B cell (primary cell): ENCODE measurements around the gene HS2ST1. TPM values are rescaled to one million over a fixed set of nuclear protein-coding genes. Genes with fewer than 3 reads are reported as not detected.

Experiments used
- ATAC-seq: fragments of 200-7000 bp; cut with Tn5 transposase; one replicate; pipeline ENCODE4 v1.10.0; 2021; ENCODE audit warnings: low read depth, mild to moderate bottlenecking, moderate number of reproducible peaks, moderate library complexity
- CTCF ChIA-PET: fragments of 350-600 bp; sonication (Branson Sonifier 250); formaldehyde crosslinking; loops from one replicate; lab custom pipeline; 2021; ENCODE audit warnings: antibody characterized with exemption, inconsistent platforms; lab: Charles Lee
- POLR2A ChIA-PET: fragments of 350-600 bp; sonication (Branson Sonifier 250); formaldehyde crosslinking; loops from one replicate; lab custom pipeline; 2021; ENCODE audit warnings: antibody characterized with exemption; lab: Charles Lee
- DNase-seq: peaks from one replicate; pipeline ENCODE4 v3.0.0; 2013
- H2AFZ ChIP-seq: 2 replicates; pipeline ENCODE4 v1.6.1; 2012; ENCODE audit warnings: mild to moderate bottlenecking, low read depth, low read length; ENCODE audit not compliant: insufficient read depth, poor library complexity, severe bottlenecking
- H3K27ac ChIP-seq, 2 donors: 1 replicate in 1 of 2; 2 replicates in 1 of 2; pipeline ENCODE4 v1.5.1; 2012 to 2013; ENCODE audit warnings: low read length in 2 of 2, mild to moderate bottlenecking in 2 of 2, moderate library complexity in 1 of 2
- H3K27me3 ChIP-seq, 4 experiments: fragments of 200-600 bp in 1 of 4; sonication (generic) in 1 of 4; replicated peaks in 1 of 4; 1 replicate in 2 of 4; 2 replicates in 2 of 4; pipeline versions ENCODE4 v1.6.1 to v1.7.0; 2013 to 2016; ENCODE audit warnings: low read length in 3 of 4, mild to moderate bottlenecking in 2 of 4, mixed read lengths in 1 of 4, moderate library complexity in 1 of 4; ENCODE audit not compliant: insufficient read depth in 4 of 4, control insufficient read depth in 3 of 4; ENCODE audit errors: control extremely low read depth in 1 of 4
- H3K36me3 ChIP-seq, 2 experiments: replicated peaks in 1 of 2; 1 replicate in 1 of 2; 2 replicates in 1 of 2; pipeline versions ENCODE4 v1.6.1 to v1.7.1; 2013; ENCODE audit warnings: low read length in 1 of 2; ENCODE audit not compliant: insufficient read depth in 2 of 2, control insufficient read depth in 1 of 2; ENCODE audit errors: control extremely low read depth in 1 of 2, extremely low read depth in 1 of 2
- H3K4me1 ChIP-seq, 2 donors: fragments of 200-600 bp in 1 of 2; sonication (generic) in 1 of 2; 1 replicate in 1 of 2; 2 replicates in 1 of 2; pipeline versions ENCODE4 v1.5.1 to v1.6.1; 2013 to 2017; ENCODE audit warnings: low read length in 2 of 2; ENCODE audit not compliant: control insufficient read depth in 2 of 2, insufficient read depth in 2 of 2
- H3K4me2 ChIP-seq: replicated peaks from 2 replicates; pipeline ENCODE3; 2012; ENCODE audit warnings: mild to moderate bottlenecking, low read depth, low read length; ENCODE audit not compliant: poor library complexity, severe bottlenecking
- H3K4me3 ChIP-seq, 5 experiments: fragments of 200-600 bp in 1 of 5; sonication (generic) in 1 of 5; 1 replicate in 3 of 5; 2 replicates in 2 of 5; pipeline versions ENCODE4 v1.5.1 to v1.7.0; 2011 to 2016; ENCODE audit warnings: low read length in 4 of 5, mild to moderate bottlenecking in 4 of 5, low read depth in 2 of 5, control low read depth in 1 of 5, moderate library complexity in 1 of 5; ENCODE audit not compliant: insufficient read depth in 1 of 5; ENCODE audit errors: control extremely low read depth in 1 of 5, extremely low read depth in 1 of 5
- H3K79me2 ChIP-seq: fragments of 200-600 bp; sonication (generic); one replicate; pipeline ENCODE4 v1.6.0; 2016; ENCODE audit warnings: low read length; ENCODE audit not compliant: control insufficient read depth, insufficient read depth
- H3K9ac ChIP-seq: fragments of 200-600 bp; sonication (generic); 2 replicates; pipeline ENCODE4 v1.6.1; 2017; ENCODE audit warnings: mild to moderate bottlenecking, low read length, moderate library complexity
- H3K9me3 ChIP-seq, 3 donors: one replicate each; pipeline versions ENCODE4 v1.6.1 to v1.7.1; 2013; ENCODE audit warnings: low read length in 2 of 3; ENCODE audit not compliant: control insufficient read depth in 2 of 3, insufficient read depth in 1 of 3; ENCODE audit errors: control extremely low read depth in 1 of 3
- H4K20me1 ChIP-seq: 2 replicates; pipeline ENCODE4 v1.6.0; 2012; ENCODE audit warnings: mild to moderate bottlenecking, low read length; ENCODE audit not compliant: insufficient read depth, control insufficient read depth, poor library complexity, severe bottlenecking
- H3K27ac Mint-ChIP-seq: one replicate; pipeline ENCODE4 v1.8.0; 2021; ENCODE audit warnings: mixed read lengths
- H3K27me3 Mint-ChIP-seq: one replicate; pipeline ENCODE4 v1.8.0; 2021; ENCODE audit warnings: mixed read lengths
- H3K4me1 Mint-ChIP-seq: one replicate; pipeline ENCODE4 v1.8.0; 2021; ENCODE audit warnings: mixed read lengths
- H3K4me3 Mint-ChIP-seq: one replicate; pipeline ENCODE4 v1.8.0; 2021; ENCODE audit warnings: mixed read lengths
- H3K9me3 Mint-ChIP-seq: one replicate; pipeline ENCODE4 v1.8.0; 2022; ENCODE audit warnings: mixed read lengths; ENCODE audit not compliant: insufficient read depth
- CTCF ChIP-seq: fragments of 200-600 bp; IDR thresholded peaks from one replicate; pipeline ENCODE4 v1.8.0; 2022; ENCODE audit warnings: antibody characterized with exemption, mild to moderate bottlenecking
- EZH2 ChIP-seq: IDR thresholded peaks from 2 replicates; pipeline ENCODE4 v1.6.1; 2012; ENCODE audit warnings: borderline replicate concordance, low read depth, mild to moderate bottlenecking, moderate library complexity, low read length; ENCODE audit not compliant: insufficient read depth, poor library complexity, severe bottlenecking
- WGBS: methylation state at CpG from one replicate; pipeline ENCODE4 v1.1.5; 2013; ENCODE audit warnings: missing lambda C conversion rate; ENCODE audit not compliant: insufficient coverage; 5-methylcytosine and 5-hydroxymethylcytosine counted together
- intact Hi-C: fragments of 100-400 bp; cut with micrococcal nuclease; formaldehyde crosslinking; loops from one replicate; pipeline ENCODE4 v1.10.0; 2022
- polyA plus RNA-seq: library from polyadenylated mRNA; depleted of rRNA; stranded (reverse); fragments of >200 nt; gene quantifications from 2 replicates; pipeline ENCODE4 v1.2.3, GENCODE V29; 2012
- total RNA-seq, 2 donors: library from RNA; stranded (reverse); fragments of 120-200 nt in 1 of 2; gene quantifications; 1 replicate in 1 of 2; 2 replicates in 1 of 2; pipeline versions ENCODE4 v1.2.3 to v1.2.4, GENCODE V29; 2013 to 2022

Gene HS2ST1
- total and polyA plus RNA-seq, 2 donors (not counting 1 experiment from before 2014, with no cell fraction given): 3.0 to 16.9 TPM

DNA sequence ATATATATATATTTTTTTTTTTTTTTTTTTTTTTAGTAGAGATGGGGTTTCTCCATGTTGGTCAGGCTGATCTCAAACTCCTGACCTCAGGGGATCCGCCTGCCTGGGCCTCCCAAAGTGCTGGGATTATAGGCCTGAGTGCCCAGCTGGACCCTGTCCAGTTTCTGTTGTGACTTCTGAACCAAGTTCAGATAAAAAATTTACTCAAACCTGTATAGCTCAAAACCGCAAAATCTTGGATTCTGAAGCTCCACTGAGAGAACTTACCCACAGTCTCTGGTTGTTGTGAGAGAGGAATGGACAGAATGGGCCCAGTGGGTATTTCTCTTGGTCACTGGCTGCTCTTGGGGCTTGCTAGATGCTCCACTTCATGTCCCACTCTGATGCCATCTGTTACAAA lies 76.4 kb downstream of the HS2ST1 start:
- H3K4me1 ChIP-seq: no peaks in the 10 kb centered on the region
- H3K27me3 Mint-ChIP-seq: no peaks in the 10 kb centered on the region
- peaks cover 0 to 2% of the 10 kb centered on the region in 2 experiments for H3K36me3 ChIP-seq
- H3K4me2 ChIP-seq: no peak overlapping the region
- peaks cover 7% of the 10 kb centered on the region for H3K4me1 Mint-ChIP-seq
- H3K9ac ChIP-seq: no peak overlapping the region
- no peaks in the 10 kb centered on the region for H3K9me3 ChIP-seq
- no peak overlapping the region for H3K27ac Mint-ChIP-seq
- no peaks in the 10 kb centered on the region for H3K27me3 ChIP-seq
- ChIA-PET CTCF (no interaction called here), POLR2A (no interaction called here)
- no peak overlapping the region for H3K4me3 Mint-ChIP-seq
- no peak overlapping the region for H2AFZ ChIP-seq
- ATAC-seq (no peak), DNase-seq (no peak)
- H3K9me3 Mint-ChIP-seq: no peaks in the 10 kb centered on the region
- TF ChIP-seq CTCF: no peak
- TF ChIP-seq EZH2: no peak
- intact Hi-C loops: no loop called here
- H4K20me1 ChIP-seq: no peaks in the 10 kb centered on the region
- H3K4me3 ChIP-seq: no peak overlapping the region
- H3K27ac ChIP-seq: no peak overlapping the region
- WGBS: 100% methylated on average over 1 of the region's 2 CpGs
- H3K79me2 ChIP-seq: peaks cover 9% of the 10 kb centered on the region

- intact Hi-C loops: loop anchor here (2.0 kb wide), 1 partner anchor 13 kb away; no protein-coding TSS in a partner anchor
- Histone ChIP-seq H3K79me2 (peaks cover 9% of the 10 kb centered on the region), H4K20me1 (no peaks in the 10 kb centered on the region), H3K9me3 (no peaks in the 10 kb centered on the region), H3K4me1 (no peaks in the 10 kb centered on the region), H3K36me3 (peaks cover 0 to 2% of the 10 kb centered on the region in 2 experiments), H3K27me3 (no peaks in the 10 kb centered on the region), H2AFZ (no peak overlapping the region), H3K27ac (no peak overlapping the region), H3K4me2 (no peak overlapping the region), H3K9ac (no peak overlapping the region), H3K4me3 (no peak overlapping the region)
- DNase-seq (no peak), ATAC-seq (no peak)
- CTCF ChIA-PET: no interaction called here
- peaks cover 7% of the 10 kb centered on the region for H3K4me1 Mint-ChIP-seq
- TF ChIP-seq EZH2: no peak
- no peak for TF ChIP-seq CTCF
- WGBS: 97% methylated on average over 5 of the region's 6 CpGs
- POLR2A ChIA-PET: no interaction called here
- no peaks in the 10 kb centered on the region for H3K9me3 Mint-ChIP-seq
- H3K4me3 Mint-ChIP-seq: no peak overlapping the region
- no peaks in the 10 kb centered on the region for H3K27me3 Mint-ChIP-seq
- no peak overlapping the region for H3K27ac Mint-ChIP-seq
Measured at GRCh38 chr1:86991549-86992186, 77.2 kb downstream of the HS2ST1 start.
